Endothelial cell (in vitro differentiated cells): ENCODE data around the gene MAP3K8. TPM values are rescaled to one million over a fixed set of nuclear protein-coding genes. Genes with fewer than 3 reads are reported as not detected.
A peak's percentile ranks its signal among the peaks of the same experiment; 100 is the strongest.

Experiments
- DNase-seq: peaks from one replicate; pipeline ENCODE4 v3.0.0; 2021; ENCODE audit warnings: low spot score
- H3K27ac Mint-ChIP-seq: one replicate; pipeline ENCODE4 v1.8.0; 2021; ENCODE audit warnings: mixed read lengths, inconsistent platforms; ENCODE audit not compliant: unreplicated experiment
- H3K27me3 Mint-ChIP-seq: one replicate; pipeline ENCODE4 v1.8.0; 2021; ENCODE audit warnings: mild to moderate bottlenecking, moderate library complexity, mixed read lengths, inconsistent platforms; ENCODE audit not compliant: unreplicated experiment
- H3K36me3 Mint-ChIP-seq: one replicate; pipeline ENCODE4 v1.8.0; 2021; ENCODE audit warnings: mild to moderate bottlenecking, low read depth, mixed read lengths, inconsistent platforms; ENCODE audit not compliant: unreplicated experiment
- H3K4me1 Mint-ChIP-seq: one replicate; pipeline ENCODE4 v1.8.0; 2021; ENCODE audit warnings: mild to moderate bottlenecking, mixed read lengths, inconsistent platforms; ENCODE audit not compliant: unreplicated experiment
- H3K4me3 Mint-ChIP-seq: one replicate; pipeline ENCODE4 v1.8.0; 2021; ENCODE audit warnings: mild to moderate bottlenecking, mixed read lengths, inconsistent platforms; ENCODE audit not compliant: unreplicated experiment
- H3K9me3 Mint-ChIP-seq: one replicate; pipeline ENCODE4 v1.8.0; 2021; ENCODE audit warnings: mixed read lengths, inconsistent platforms; ENCODE audit not compliant: unreplicated experiment
- CTCF ChIP-seq: fragments of 200-600 bp; sonication (generic); IDR thresholded peaks from one replicate; pipeline ENCODE4 v1.5.0; 2021; ENCODE audit warnings: antibody characterized with exemption; ENCODE audit not compliant: unreplicated experiment
- total RNA-seq: library from RNA; stranded (reverse); fragmentation: NEBNext Ultra II Directional; extraction: Animal tissue kit (Norgen Biotek cat#: 25700); gene quantifications from one replicate; pipeline ENCODE4 v1.2.1, GENCODE V29; 2021; ENCODE audit not compliant: unreplicated experiment

Gene MAP3K8
- total RNA-seq, 1 donor from 2014 or later: 6.2 TPM

- Mint-ChIP-seq H3K27me3 (no peaks in the 10 kb centered on the region), H3K27ac (no peak overlapping the region), H3K4me3 (no peak overlapping the region), H3K4me1 (no peaks in the 10 kb centered on the region), H3K36me3 (no peaks in the 10 kb centered on the region), H3K9me3 (no peaks in the 10 kb centered on the region)
- TF ChIP-seq CTCF: no peak
- no peak for DNase-seq
Measured at GRCh38 chr10:30411263-30411662, 22.7 kb upstream of the MAP3K8 start.

GRCh38 chr10:30412901-30413300, 21.1 kb upstream of the MAP3K8 start:
- no peak for DNase-seq

DNA sequence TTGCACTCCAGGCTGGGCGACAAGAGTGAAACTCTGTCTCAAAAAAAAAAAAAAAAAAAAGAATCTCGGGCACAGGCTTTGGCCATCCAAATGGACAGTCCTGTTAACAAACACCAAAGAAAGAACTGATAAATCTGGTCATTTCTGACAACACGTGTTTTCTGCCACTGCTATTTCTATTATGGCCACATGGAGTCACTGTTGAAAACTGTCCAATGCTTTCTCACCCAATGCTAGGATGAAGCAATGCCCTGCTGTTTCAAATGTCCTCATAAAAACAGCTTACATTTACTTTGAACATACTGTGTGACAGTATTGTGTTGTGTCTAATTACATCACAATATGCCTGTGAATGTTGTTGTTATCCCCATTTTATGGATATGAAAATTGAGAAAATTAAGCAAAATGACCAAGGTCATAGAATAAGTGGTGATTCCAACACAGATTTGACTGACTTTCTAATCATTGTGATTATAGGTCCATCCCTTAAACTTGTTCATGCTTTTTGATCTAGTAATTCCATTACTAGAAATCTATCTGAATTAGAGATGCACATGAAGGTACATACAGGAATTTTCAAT, 19.9 kb upstream of the MAP3K8 start:
- H3K36me3 Mint-ChIP-seq: no peaks in the 10 kb centered on the region

More at GRCh38 chr10:30412901-30413300, 21.1 kb upstream of the MAP3K8 start:
- H3K9me3 Mint-ChIP-seq: no peaks in the 10 kb centered on the region
- H3K36me3 Mint-ChIP-seq: no peaks in the 10 kb centered on the region
- H3K27ac Mint-ChIP-seq: no peak overlapping the region
- TF ChIP-seq CTCF: no peak
- H3K27me3 Mint-ChIP-seq: peaks cover 1% of the 10 kb centered on the region
- H3K4me1 Mint-ChIP-seq: no peaks in the 10 kb centered on the region
- no peak overlapping the region for H3K4me3 Mint-ChIP-seq

GRCh38 chr10:30415593-30415992, 18.4 kb upstream of the MAP3K8 start:
- Mint-ChIP-seq H3K4me1 (no peaks in the 10 kb centered on the region), H3K27me3 (peaks cover 1% of the 10 kb centered on the region), H3K27ac (no peak overlapping the region), H3K9me3 (no peaks in the 10 kb centered on the region), H3K4me3 (no peak overlapping the region), H3K36me3 (no peaks in the 10 kb centered on the region)
- TF ChIP-seq CTCF: no peak
- DNase-seq: no peak

More for the DNA sequence above, 19.9 kb upstream of the MAP3K8 start:
- H3K27ac Mint-ChIP-seq: no peak overlapping the region
- no peaks in the 10 kb centered on the region for H3K4me1 Mint-ChIP-seq
- H3K9me3 Mint-ChIP-seq: no peaks in the 10 kb centered on the region
- peaks cover 1% of the 10 kb centered on the region for H3K27me3 Mint-ChIP-seq
- TF ChIP-seq CTCF: peak; percentile 73
- DNase-seq: peak; percentile 36
- no peak overlapping the region for H3K4me3 Mint-ChIP-seq

GRCh38 chr10:30417301-30417700, 16.7 kb upstream of the MAP3K8 start:
- DNase-seq: no peak
- Mint-ChIP-seq H3K36me3 (no peaks in the 10 kb centered on the region), H3K27me3 (peaks cover 1% of the 10 kb centered on the region), H3K9me3 (no peaks in the 10 kb centered on the region), H3K27ac (no peak overlapping the region), H3K4me1 (no peaks in the 10 kb centered on the region), H3K4me3 (no peak overlapping the region)
- TF ChIP-seq CTCF: no peak
